ENCODE data around the gene BEAN1.
"Not testable (repeated sequence)": the region's sequence is repeated elsewhere in the genome, so short reads cannot be mapped to it uniquely, and the experiment has no call there.

BEAN1 gene

GRCh38 chr16:66443269-66443652 is 16.2 kb downstream of the BEAN1 start:
- DNase-seq = no peak

GRCh38 chr16:66444049-66444481 is 17.0 kb downstream of the BEAN1 start:
- no peak for DNase-seq

GRCh38 chr16:66446737-66447136 is 19.6 kb downstream of the BEAN1 start:
- DNase-seq = no peak

- no peak for DNase-seq
These were observed 20.4 kb downstream of the BEAN1 start for GRCh38 chr16:66447491-66447890.

- no peak for DNase-seq
These were observed 24.5 kb downstream of the BEAN1 start for GRCh38 chr16:66451548-66451947.

- DNase-seq = not testable (repeated sequence)
These were observed 26.1 kb downstream of the BEAN1 start for GRCh38 chr16:66453230-66453629.

GRCh38 chr16:66454751-66455150 is 27.7 kb downstream of the BEAN1 start:
- DNase-seq = no peak

GRCh38 chr16:66455970-66456369 is 28.9 kb downstream of the BEAN1 start:
- DNase-seq = no peak

GRCh38 chr16:66457888-66458287 is 30.8 kb downstream of the BEAN1 start:
- no peak for DNase-seq

GRCh38 chr16:66458292-66458691 is 31.2 kb downstream of the BEAN1 start:
- no peak for DNase-seq

GRCh38 chr16:66458853-66459252 is 31.8 kb downstream of the BEAN1 start:
- DNase-seq = no peak

GRCh38 chr16:66459878-66460277 is 32.8 kb downstream of the BEAN1 start:
- DNase-seq = no peak

GRCh38 chr16:66460703-66461102 is 33.6 kb downstream of the BEAN1 start:
- no peak for DNase-seq

GRCh38 chr16:66462912-66463311 is 35.8 kb downstream of the BEAN1 start:
- DNase-seq = no peak

- DNase-seq = not testable (repeated sequence)
These were observed 38.9 kb downstream of the BEAN1 start for GRCh38 chr16:66465946-66466345.

- not testable (repeated sequence) for DNase-seq
These were observed 39.5 kb downstream of the BEAN1 start for GRCh38 chr16:66466636-66467035.

- DNase-seq = no peak
These were observed 40.5 kb downstream of the BEAN1 start for GRCh38 chr16:66467611-66468010.

- no peak for DNase-seq
These were observed 41.3 kb downstream of the BEAN1 start for GRCh38 chr16:66468321-66468965.

- no peak for DNase-seq
These were observed 42.3 kb downstream of the BEAN1 start for GRCh38 chr16:66469291-66469946.

- DNase-seq = no peak
These were observed 43.0 kb downstream of the BEAN1 start for GRCh38 chr16:66469947-66470546.

GRCh38 chr16:66470556-66470955 is 43.5 kb downstream of the BEAN1 start:
- DNase-seq = no peak

- no peak for DNase-seq
These were observed 44.2 kb downstream of the BEAN1 start for GRCh38 chr16:66471264-66471663.

- no peak for DNase-seq
These were observed 44.8 kb downstream of the BEAN1 start for GRCh38 chr16:66471716-66472393.

- DNase-seq = no peak
These were observed 46.0 kb downstream of the BEAN1 start for GRCh38 chr16:66473051-66473571.
